ENCODE data around the gene CD82.

CD82 gene

GRCh38 chr11:44578279-44578678, 12.8 kb downstream of the CD82 start:
- peak; percentile 85 for DNase-seq

GRCh38 chr11:44579302-44579761, 13.9 kb downstream of the CD82 start:
- DNase-seq = no peak

GRCh38 chr11:44580701-44581100, 15.2 kb downstream of the CD82 start:
- peak; percentile 91 for DNase-seq

GRCh38 chr11:44581246-44581645, 15.8 kb downstream of the CD82 start:
- DNase-seq = no peak

GRCh38 chr11:44582641-44583352, 17.3 kb downstream of the CD82 start:
- no peak for DNase-seq

- DNase-seq = no peak
These were observed 17.8 kb downstream of the CD82 start for GRCh38 chr11:44583353-44583669.

- DNase-seq = no peak
These were observed 20.0 kb downstream of the CD82 start for GRCh38 chr11:44585421-44585820.

- no peak for DNase-seq
These were observed 23.8 kb downstream of the CD82 start for GRCh38 chr11:44589301-44589700.

GRCh38 chr11:44590769-44591168, 25.3 kb downstream of the CD82 start:
- no peak for DNase-seq

GRCh38 chr11:44591557-44591956, 26.1 kb downstream of the CD82 start:
- no peak for DNase-seq

GRCh38 chr11:44592125-44592940, 26.9 kb downstream of the CD82 start:
- DNase-seq = no peak

- no peak for DNase-seq
These were observed 27.8 kb downstream of the CD82 start for GRCh38 chr11:44593251-44593650.

- no peak for DNase-seq
These were observed 29.5 kb downstream of the CD82 start for GRCh38 chr11:44595006-44595405.

- DNase-seq = no peak
These were observed 30.5 kb downstream of the CD82 start for GRCh38 chr11:44595964-44596381.

GRCh38 chr11:44596525-44597276, 31.2 kb downstream of the CD82 start:
- DNase-seq = no peak

- no peak for DNase-seq
These were observed 32.0 kb downstream of the CD82 start for GRCh38 chr11:44597358-44598012.

GRCh38 chr11:44598831-44599230, 33.4 kb downstream of the CD82 start:
- no peak for DNase-seq

- no peak for DNase-seq
These were observed 34.8 kb downstream of the CD82 start for GRCh38 chr11:44600261-44600660.

GRCh38 chr11:44600839-44601383, 35.4 kb downstream of the CD82 start:
- DNase-seq = no peak

- DNase-seq = no peak
These were observed 36.3 kb downstream of the CD82 start for GRCh38 chr11:44601471-44602370.

GRCh38 chr11:44602891-44603310, 37.4 kb downstream of the CD82 start:
- DNase-seq = no peak

- DNase-seq = no peak
These were observed 38.7 kb downstream of the CD82 start for GRCh38 chr11:44604171-44604581.
